A549 (cell line): Measurements from ENCODE around the gene MAP1LC3C. TPM values are rescaled to one million over a fixed set of nuclear protein-coding genes. Genes with fewer than 3 reads are reported as not detected.

Experiments used
- ATAC-seq, 2 experiments: fragments of 200-7000 bp in 1 of 2; fragments of >200 bp in 1 of 2; cut with Nextera tagmentation in 1 of 2; cut with Tn5 transposase in 1 of 2; 3 replicates each; pipeline versions ENCODE4 v1.8.0 to v1.9.1; 2018 to 2020; ENCODE audit warnings: mild to moderate bottlenecking in 1 of 2, moderate library complexity in 1 of 2
- CTCF ChIA-PET: fragments of 300-600 bp; sonication (Branson Sonifier 250); formaldehyde crosslinking; extraction: SDS; loops from one replicate; lab custom pipeline; 2021; ENCODE audit warnings: antibody characterized with exemption, inconsistent platforms; lab: Yijun Ruan, JAX
- POLR2A ChIA-PET: fragments of 350-600 bp; formaldehyde crosslinking; extraction: SDS; loops from one replicate; lab custom pipeline; 2021; ENCODE audit warnings: antibody characterized with exemption, inconsistent platforms; lab: Yijun Ruan, JAX
- DNase-seq, 2 experiments: peaks; one replicate each; pipeline versions ENCODE4 v3.0.0 to v3.0.0-alpha.2; 2011 to 2016; ENCODE audit warnings: low read depth in 1 of 2, low spot score in 1 of 2
- FAIRE-seq: peaks from 2 replicates; lab custom pipeline; 2011; peaks lifted over from hg19 to GRCh38; lab: Jason Lieb, UNC
- H3K27ac ChIP-seq, 2 experiments: fragments of >200 bp; sonication (Bioruptor Twin); formaldehyde crosslinking; 3 replicates each; pipeline ENCODE4 v1.5.1; 2016 to 2017
- H3K4me1 ChIP-seq: fragments of >200 bp; sonication (Bioruptor Twin); formaldehyde crosslinking; 3 replicates; pipeline ENCODE4 v1.6.1; 2016
- H3K4me2 ChIP-seq: fragments of >200 bp; sonication (Bioruptor Twin); formaldehyde crosslinking; 3 replicates; pipeline ENCODE4 v1.6.1; 2016
- H3K4me3 ChIP-seq: fragments of >200 bp; sonication (Bioruptor Twin); formaldehyde crosslinking; 3 replicates; pipeline ENCODE4 v1.5.1; 2016
- H3K9me3 ChIP-seq: fragments of >200 bp; sonication (Bioruptor Twin); formaldehyde crosslinking; 3 replicates; pipeline ENCODE4 v1.6.1; 2016
- BCL3 ChIP-seq: fragments of >200 bp; sonication (Bioruptor Twin); formaldehyde crosslinking; IDR thresholded peaks from 3 replicates; pipeline ENCODE4 v1.6.1; 2016
- CBX2 ChIP-seq: fragments of 200-600 bp; sonication (generic); IDR thresholded peaks from 2 replicates; pipeline ENCODE4 v1.6.1; 2016; ENCODE audit warnings: low read depth, mild to moderate bottlenecking, borderline replicate concordance
- CBX8 ChIP-seq: fragments of 200-600 bp; sonication (generic); IDR thresholded peaks from 2 replicates; pipeline ENCODE4 v1.6.1; 2016
- CTCF ChIP-seq: fragments of >200 bp; sonication (Bioruptor Twin); formaldehyde crosslinking; IDR thresholded peaks from 3 replicates; pipeline ENCODE4 v1.5.1; 2016
- EHF ChIP-seq: fragments of 250-450 bp; sonication (Bioruptor Pico); IDR thresholded peaks from 2 replicates; pipeline ENCODE4 v1.5.0; 2020; ENCODE audit warnings: mild to moderate bottlenecking
- EHMT2 ChIP-seq: fragments of 200-600 bp; sonication (generic); IDR thresholded peaks from 2 replicates; pipeline ENCODE4 v1.6.1; 2016; ENCODE audit warnings: antibody characterized with exemption, low read depth, mild to moderate bottlenecking, moderate library complexity
- FOSL2 ChIP-seq, 2 experiments: fragments of 450-650 bp in 1 of 2; fragments of >200 bp in 1 of 2; sonication (Bioruptor Twin) in 1 of 2; formaldehyde crosslinking; IDR thresholded peaks; 2 replicates each; pipeline versions ENCODE4 v1.5.0 to v1.6.1; 2016 to 2020; ENCODE audit warnings: mild to moderate bottlenecking in 1 of 2, moderate library complexity in 1 of 2
- FOXS1 ChIP-seq: fragments of 250-450 bp; sonication (Bioruptor Pico); IDR thresholded peaks from 2 replicates; pipeline ENCODE4 v1.5.0; 2020; ENCODE audit warnings: mild to moderate bottlenecking, moderate library complexity
- GATA3 ChIP-seq: IDR thresholded peaks from 2 replicates; pipeline ENCODE4 v1.6.1; 2012; ENCODE audit warnings: borderline replicate concordance
- HDAC2 ChIP-seq: fragments of 200-600 bp; sonication (generic); IDR thresholded peaks from 2 replicates; pipeline ENCODE4 v1.6.1; 2016
- HMGXB4 ChIP-seq: fragments of 250-450 bp; sonication (Bioruptor Pico); IDR thresholded peaks from 2 replicates; pipeline ENCODE4 v1.5.0; 2021; ENCODE audit warnings: mild to moderate bottlenecking, moderate library complexity, borderline replicate concordance
- HOXB5 ChIP-seq: fragments of 250-450 bp; sonication (Bioruptor Pico); IDR thresholded peaks from 2 replicates; pipeline ENCODE4 v1.5.0; 2020; ENCODE audit warnings: mild to moderate bottlenecking, moderate library complexity
- JUN ChIP-seq, 2 experiments: fragments of >200 bp; sonication (Bioruptor Twin); formaldehyde crosslinking; IDR thresholded peaks; 2 replicates in 1 of 2; 3 replicates in 1 of 2; pipeline ENCODE4 v1.6.1; 2016 to 2017
- NFE2L2 ChIP-seq: fragments of 150-350 bp; conservative IDR thresholded peaks from 2 replicates; pipeline ENCODE4 v1.6.1; 2014; ENCODE audit warnings: low read length
- PBX3 ChIP-seq: IDR thresholded peaks from 2 replicates; pipeline ENCODE4 v1.6.1; 2012
- PHF8 ChIP-seq: fragments of 200-600 bp; sonication (generic); IDR thresholded peaks from 2 replicates; pipeline ENCODE4 v1.6.1; 2016; ENCODE audit warnings: low read depth, mild to moderate bottlenecking, antibody characterized with exemption, moderate library complexity, borderline replicate concordance
- RARB ChIP-seq: fragments of 250-450 bp; sonication (Bioruptor Pico); IDR thresholded peaks from 2 replicates; pipeline ENCODE4 v1.8.0; 2021; ENCODE audit warnings: mild to moderate bottlenecking, moderate library complexity
- SREBF2 ChIP-seq: fragments of 450-650 bp; IDR thresholded peaks from 2 replicates; pipeline ENCODE4 v1.6.1; 2014; ENCODE audit warnings: mild to moderate bottlenecking, moderate library complexity
- TP53 ChIP-seq: fragments of 250-450 bp; sonication (Bioruptor Pico); IDR thresholded peaks from 2 replicates; pipeline ENCODE4 v1.5.0; 2021; ENCODE audit warnings: mild to moderate bottlenecking, moderate library complexity
- USF2 ChIP-seq: fragments of 450-650 bp; IDR thresholded peaks from 2 replicates; pipeline ENCODE4 v1.6.1; 2014; ENCODE audit warnings: antibody characterized with exemption
- ZC3H11A ChIP-seq: fragments of 450-650 bp; IDR thresholded peaks from 2 replicates; pipeline ENCODE4 v1.6.1; 2014; ENCODE audit warnings: antibody characterized with exemption, mild to moderate bottlenecking
- ZFP36 ChIP-seq: fragments of 450-650 bp; IDR thresholded peaks from 2 replicates; pipeline ENCODE4 v1.6.1; 2014; ENCODE audit warnings: borderline replicate concordance; ENCODE audit not compliant: partially characterized antibody
- WGBS: methylation state at CpG from one replicate; pipeline ENCODE4 v1.1.6; 2017; ENCODE audit errors: missing lambda C conversion rate; 5-methylcytosine and 5-hydroxymethylcytosine counted together
- polyA plus RNA-seq, 4 experiments: library from polyadenylated mRNA; depleted of rRNA in 3 of 4; stranded (reverse); fragments of >200 nt; fragmentation: RNase III in 1 of 4; extraction: RNeasy Plus Mini Kit Qiagen cat#74134 plus additional on column Dnase treatment in 1 of 4; gene quantifications; 2 replicates in 3 of 4; 3 replicates in 1 of 4; pipeline ENCODE4 v1.2.3, GENCODE V29; 2011 to 2017
- TF ChIP-seq, protein P1 (sequence below): fragments of 150-350 bp; IDR thresholded peaks from 2 replicates; pipeline ENCODE4 v1.6.1; 2014; ENCODE audit warnings: low read depth, mild to moderate bottlenecking, low read length

The MAP1LC3C gene
- polyA plus RNA-seq, 2 of the 4 experiments (the other 2 are of a cell fraction) = 0.21 to 0.23 TPM

- ChIA-PET POLR2A (no interaction called here), CTCF (interaction anchor here (1.0 to 8.0 kb wide), 3 partner anchors 10 to 106 kb away, joined by 3 to 106 read pairs (median 75); no protein-coding TSS in a partner anchor)
- WGBS = 83% methylated on average over 5 of the region's 5 CpGs
Observed at GRCh38 chr1:242002072-242002471, 3.2 kb upstream of the MAP1LC3C start.

GRCh38 chr1:242000434-242000833 is 1.5 kb upstream of the MAP1LC3C start:
- Histone ChIP-seq H3K4me1 (peaks cover 12% of the 10 kb centered on the region; the same call in 2 of the 3 replicates), H3K9me3 (no peaks in the 10 kb centered on the region), H3K4me3 (no peak overlapping the region), H3K4me2 (no peak overlapping the region), H3K27ac (no peak overlapping the region)
- ATAC-seq (no peak), DNase-seq (no peak), FAIRE-seq (no peak)
- WGBS = 96% methylated on average over 7 of the region's 7 CpGs
- ChIA-PET POLR2A (no interaction called here), CTCF (interaction anchor here (0.7 to 8.0 kb wide), 6 partner anchors 12 to 390 kb away, joined by 3 to 106 read pairs (median 3); no protein-coding TSS in a partner anchor)
- no peak for TF ChIP-seq HMGXB4 (CRISPR knock-in tag)
- no peak for TF ChIP-seq EHMT2
- TF ChIP-seq PBX3 = no peak
- TF ChIP-seq FOSL2 (IDR thresholded peaks at IDR 0.05) = no peak
- TF ChIP-seq FOSL2 (CRISPR knock-in tag; IDR thresholded peaks at IDR 0.05) = no peak
- TF ChIP-seq USF2 = no peak
- TF ChIP-seq FOXS1 (CRISPR knock-in tag) = no peak
- no peak for TF ChIP-seq CBX8
- no peak for TF ChIP-seq JUN (IDR thresholded peaks at IDR 0.05)

More at GRCh38 chr1:242002072-242002471, 3.2 kb upstream of the MAP1LC3C start:
- no peak for TF ChIP-seq USF2
- TF ChIP-seq SREBF2 = no peak
- TF ChIP-seq, protein P1, sequence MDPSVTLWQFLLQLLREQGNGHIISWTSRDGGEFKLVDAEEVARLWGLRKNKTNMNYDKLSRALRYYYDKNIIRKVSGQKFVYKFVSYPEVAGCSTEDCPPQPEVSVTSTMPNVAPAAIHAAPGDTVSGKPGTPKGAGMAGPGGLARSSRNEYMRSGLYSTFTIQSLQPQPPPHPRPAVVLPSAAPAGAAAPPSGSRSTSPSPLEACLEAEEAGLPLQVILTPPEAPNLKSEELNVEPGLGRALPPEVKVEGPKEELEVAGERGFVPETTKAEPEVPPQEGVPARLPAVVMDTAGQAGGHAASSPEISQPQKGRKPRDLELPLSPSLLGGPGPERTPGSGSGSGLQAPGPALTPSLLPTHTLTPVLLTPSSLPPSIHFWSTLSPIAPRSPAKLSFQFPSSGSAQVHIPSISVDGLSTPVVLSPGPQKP = no peak
- no peak for TF ChIP-seq CTCF
- TF ChIP-seq HOXB5 (CRISPR knock-in tag) = no peak
- no peak for TF ChIP-seq BCL3
- TF ChIP-seq JUN (IDR thresholded peaks at IDR 0.05) = no peak
- TF ChIP-seq RARB = no peak
- TF ChIP-seq TP53 (CRISPR knock-in tag) = no peak
- no peak for TF ChIP-seq NFE2L2
- no peak for TF ChIP-seq ZC3H11A
- no peak for TF ChIP-seq GATA3
- TF ChIP-seq EHF (CRISPR knock-in tag) = no peak
- no peak for TF ChIP-seq CBX8
- TF ChIP-seq CBX2 = no peak
- TF ChIP-seq ZFP36 = no peak
- TF ChIP-seq HDAC2 = no peak
- no peak for TF ChIP-seq PBX3
- no peak for TF ChIP-seq PHF8
- DNase-seq (no peak), FAIRE-seq (no peak), ATAC-seq (no peak)
- H3K4me1 ChIP-seq = peaks cover 22% of the 10 kb centered on the region; the same call in 2 of the 3 replicates
- H3K9me3 ChIP-seq = no peaks in the 10 kb centered on the region
- no peak overlapping the region for H3K27ac ChIP-seq
- no peak overlapping the region for H3K4me2 ChIP-seq
- no peak overlapping the region for H3K4me3 ChIP-seq
